GM18909 (cell line): ENCODE results near the gene ZNF143.
"Not testable (repeated sequence)": the region's sequence is repeated elsewhere in the genome, so short reads cannot be mapped to it uniquely, and the experiment has no call there.

Experiments used
- ATAC-seq: cut with Tn5 transposase; IDR thresholded peaks from one replicate; pipeline ENCODE4 v1.9.1; 2021; ENCODE audit warnings: mild to moderate bottlenecking; ENCODE audit not compliant: unreplicated experiment, poor library complexity

The ZNF143 gene

DNA sequence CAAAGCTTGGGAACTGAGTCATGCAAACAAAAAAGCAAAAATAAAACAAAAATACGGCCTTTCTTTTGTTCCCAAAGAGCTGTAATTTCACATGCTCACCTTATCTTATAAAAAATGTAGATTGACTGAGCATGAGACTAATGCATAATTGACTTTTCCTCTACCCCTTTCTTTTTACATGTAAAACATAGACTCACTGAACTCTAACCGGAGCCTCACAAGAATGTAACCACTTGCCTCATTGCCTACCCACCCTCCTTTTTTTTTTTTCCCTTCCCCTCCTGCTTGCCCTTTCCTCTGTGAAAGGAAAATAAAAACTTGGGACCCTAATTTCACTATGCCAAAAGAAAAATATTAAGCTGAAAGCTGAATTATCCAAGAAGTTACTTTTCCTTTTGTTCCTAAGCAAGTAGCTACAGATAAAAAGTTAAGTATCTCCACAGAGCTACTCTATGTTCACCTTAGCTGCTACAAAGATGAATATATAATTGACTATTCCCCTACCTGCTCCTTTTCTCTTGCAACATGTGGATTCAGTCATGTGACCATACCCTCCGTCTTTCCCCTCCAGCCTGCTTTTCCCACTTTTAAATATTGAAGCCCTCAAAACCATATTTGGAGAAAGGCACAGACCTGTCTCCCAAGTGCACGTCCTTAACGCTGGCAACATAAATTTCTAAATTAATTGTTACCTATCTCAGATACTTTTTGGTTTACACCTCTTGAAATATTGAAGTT, 73.1 kb downstream of the ZNF143 start:
- ATAC-seq, result no peak

DNA sequence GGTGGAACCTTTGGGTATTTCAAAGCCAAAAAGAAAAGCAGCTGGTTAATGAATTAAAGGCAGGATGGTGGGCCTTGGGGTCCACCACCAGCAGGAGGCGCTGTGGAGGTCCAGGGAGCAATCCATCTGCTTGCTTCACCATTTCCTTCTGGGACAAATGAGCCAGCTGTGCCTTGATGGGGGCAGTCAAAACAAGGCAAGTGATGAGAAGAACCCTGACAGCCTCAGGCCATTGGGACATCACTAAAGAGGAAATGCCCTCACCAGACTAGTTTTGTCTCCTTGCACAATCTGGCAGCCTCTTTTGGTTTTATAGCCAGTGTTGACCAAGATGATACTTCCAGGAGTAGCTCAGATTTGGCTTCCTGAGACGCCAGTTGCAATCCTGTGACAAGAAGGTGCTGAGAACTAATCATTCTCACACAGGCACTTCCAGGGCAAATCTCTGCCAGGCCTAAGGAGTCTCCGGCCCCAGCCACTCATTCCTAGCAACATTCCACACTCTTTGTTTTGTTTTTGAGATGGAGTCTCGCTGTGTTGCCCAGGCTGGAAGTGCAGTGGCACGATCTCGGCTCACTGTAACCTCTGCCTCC, 74.5 kb downstream of the ZNF143 start:
- ATAC-seq, result no peak

DNA sequence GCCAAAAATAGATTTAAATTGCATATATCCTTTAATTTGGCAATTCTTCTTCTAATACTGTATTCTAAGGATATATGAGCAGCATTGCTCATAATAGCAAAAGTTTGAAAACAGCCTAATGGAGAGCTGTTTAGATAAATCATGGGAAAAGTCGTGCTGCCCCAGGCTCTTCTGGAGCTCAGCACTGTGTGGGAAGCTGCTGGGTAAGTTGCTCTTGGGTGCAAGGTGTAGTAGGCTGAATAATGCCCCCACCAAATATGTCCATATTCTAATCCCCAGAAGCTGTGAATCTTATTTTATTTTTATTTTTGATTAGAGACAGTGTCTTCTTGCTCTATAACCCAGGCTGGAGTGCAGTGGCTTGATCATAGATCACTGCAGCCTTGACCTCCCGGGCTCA, 77.7 kb downstream of the ZNF143 start:
- ATAC-seq, result no peak

DNA sequence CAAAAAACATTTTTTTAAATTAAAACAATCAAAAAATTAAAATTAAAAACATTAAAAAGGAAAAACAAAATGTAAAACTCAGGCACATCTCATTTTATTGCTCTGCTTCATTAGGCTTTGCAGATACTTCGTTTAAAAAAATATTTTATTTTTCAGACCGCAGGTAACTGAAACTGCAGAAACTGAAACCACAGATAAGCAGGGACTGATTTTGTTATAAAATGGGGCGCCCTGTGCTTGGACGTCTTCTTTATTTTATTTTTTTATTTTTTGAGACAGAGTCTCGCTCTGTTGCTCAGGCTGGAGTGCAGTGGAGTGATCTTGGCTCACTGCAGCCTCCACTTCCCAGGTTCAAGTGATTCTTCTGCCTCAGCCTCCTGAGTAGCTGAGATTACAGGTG, 88.4 kb downstream of the ZNF143 start:
- not testable (repeated sequence) for ATAC-seq

DNA sequence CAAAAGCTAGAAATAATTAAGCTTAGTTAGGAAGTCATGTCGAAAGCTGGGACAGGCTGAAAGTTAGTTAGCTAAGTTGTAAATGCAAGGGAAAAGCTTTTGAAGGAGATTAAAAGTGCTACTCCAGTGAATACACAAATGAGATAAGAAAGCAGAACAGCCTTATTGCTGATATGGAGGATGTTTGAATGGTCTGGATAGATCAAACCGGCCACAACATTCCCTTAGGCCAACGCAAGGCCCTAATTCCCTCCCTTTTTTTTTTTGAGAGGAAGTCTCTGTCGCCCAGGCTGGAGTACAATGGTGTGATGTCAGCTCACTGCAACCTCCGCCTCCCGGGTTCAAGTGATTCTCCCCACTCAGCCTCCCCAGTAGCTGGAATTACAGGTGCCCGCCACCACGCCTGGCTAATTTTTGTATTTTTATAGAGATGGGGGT, 89.4 kb downstream of the ZNF143 start:
- ATAC-seq, result no peak

DNA sequence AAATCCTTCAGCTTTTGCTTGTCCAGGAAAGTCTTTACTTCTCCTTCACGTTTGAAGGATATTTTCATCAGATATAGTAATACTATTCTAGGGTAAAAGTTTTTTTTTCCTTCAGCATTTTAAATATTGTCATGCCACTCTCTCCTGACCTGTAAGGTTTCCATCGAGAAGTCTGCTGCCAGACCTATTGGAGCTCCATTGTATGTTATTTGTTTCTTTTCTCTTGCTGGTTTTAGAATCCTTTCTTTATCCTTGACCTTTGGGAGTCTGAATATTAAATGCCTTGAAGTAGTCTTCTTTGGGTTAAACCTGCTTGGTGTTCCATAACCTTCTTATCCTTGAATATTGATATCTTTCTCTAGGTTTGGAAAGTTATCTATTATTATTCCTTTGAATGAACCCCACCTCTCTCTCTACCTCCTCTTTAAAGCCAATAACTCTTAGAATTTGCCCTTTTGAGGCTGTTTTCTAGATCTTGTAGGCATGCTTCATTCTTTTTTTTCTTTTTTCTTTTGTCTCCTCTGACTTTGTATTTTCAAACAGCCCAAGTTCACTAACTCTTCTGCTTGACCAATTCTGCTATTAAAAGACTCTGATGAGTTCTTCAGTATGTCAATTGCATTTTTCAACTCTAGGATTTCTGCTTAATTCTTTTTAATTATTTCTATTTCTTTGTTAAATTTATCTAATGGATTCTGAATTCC, 100.6 kb downstream of the ZNF143 start:
- no peak for ATAC-seq

DNA sequence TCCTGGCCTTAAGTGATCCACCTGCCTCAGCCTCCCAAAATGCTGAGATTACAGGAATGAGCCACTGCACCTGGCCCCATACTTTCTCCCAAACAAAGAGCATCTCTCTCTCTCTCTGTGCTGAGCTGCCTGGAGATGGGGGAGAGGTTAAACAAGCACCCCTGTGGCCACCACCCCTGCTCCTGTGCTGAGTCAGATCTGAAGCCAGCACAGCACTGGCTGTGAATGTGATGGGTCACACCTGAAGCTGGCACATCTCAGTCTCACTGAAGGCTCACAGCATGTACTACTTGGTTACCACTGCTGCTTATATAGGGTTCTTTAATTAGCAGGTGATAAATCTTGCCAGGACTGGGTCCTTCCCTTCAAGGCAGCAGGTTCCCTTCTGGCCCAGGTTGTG, 101.9 kb downstream of the ZNF143 start:
- peak; percentile 42 for ATAC-seq

DNA sequence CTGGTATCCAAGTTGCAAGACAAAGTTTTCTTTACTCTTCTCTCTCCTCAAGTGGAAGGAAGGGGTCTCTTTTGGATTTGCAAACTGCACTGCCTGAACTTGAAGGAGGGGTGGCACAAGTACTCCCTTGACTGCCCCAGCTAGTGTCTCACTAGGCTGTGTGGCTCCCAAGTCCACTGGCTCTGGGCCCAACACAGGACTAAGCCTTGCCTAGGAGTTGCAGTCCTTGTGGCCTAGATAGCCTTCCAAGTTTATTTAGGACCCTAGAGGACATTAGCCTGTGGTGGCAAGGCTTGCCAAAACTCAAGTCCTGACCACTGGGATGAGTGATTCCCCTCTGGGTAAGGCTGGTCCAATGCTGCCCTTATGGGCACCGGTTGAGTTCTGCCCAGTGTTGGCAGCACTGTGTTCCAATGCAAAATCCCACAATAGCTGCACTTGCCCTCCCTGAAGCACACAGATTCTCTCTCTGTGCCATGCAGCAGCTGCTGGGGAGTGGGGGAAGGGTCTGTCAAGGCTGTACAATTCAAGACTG, 102.5 kb downstream of the ZNF143 start:
- ATAC-seq, result no peak

DNA sequence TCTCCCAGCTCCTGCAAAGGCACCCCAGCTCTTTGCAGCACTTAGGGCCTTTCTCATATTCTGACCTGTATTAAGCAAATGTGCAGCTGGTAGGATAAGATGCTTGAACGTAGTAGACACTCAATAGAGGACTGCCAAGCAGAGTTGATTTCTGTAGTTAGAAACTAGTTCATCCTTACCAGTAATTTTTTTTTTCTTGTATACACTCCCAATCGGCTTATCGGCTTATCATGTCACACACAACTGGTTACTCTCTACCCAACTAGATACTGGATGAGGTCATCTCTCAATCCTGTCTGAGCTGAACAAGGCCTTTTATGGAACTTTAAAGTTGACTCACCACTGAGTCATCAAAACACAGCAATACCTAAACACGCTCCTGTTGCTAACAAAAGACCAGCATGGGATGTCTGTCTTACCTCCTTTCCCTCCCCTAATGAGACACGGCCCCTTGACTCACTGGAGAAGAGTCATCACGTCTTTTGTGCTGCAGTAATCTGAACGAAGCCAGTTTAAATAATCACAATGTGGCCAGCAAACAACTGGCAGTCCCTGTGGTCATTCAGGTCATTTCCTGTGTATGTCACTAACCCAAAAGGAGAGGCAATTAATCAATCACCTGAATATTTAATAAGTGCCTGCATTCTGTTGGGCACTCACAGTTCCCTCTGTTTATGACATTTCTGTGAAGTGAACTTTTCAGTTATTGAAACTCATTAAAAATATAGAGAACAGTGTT, 105.2 kb downstream of the ZNF143 start:
- peak; percentile 90 for ATAC-seq

DNA sequence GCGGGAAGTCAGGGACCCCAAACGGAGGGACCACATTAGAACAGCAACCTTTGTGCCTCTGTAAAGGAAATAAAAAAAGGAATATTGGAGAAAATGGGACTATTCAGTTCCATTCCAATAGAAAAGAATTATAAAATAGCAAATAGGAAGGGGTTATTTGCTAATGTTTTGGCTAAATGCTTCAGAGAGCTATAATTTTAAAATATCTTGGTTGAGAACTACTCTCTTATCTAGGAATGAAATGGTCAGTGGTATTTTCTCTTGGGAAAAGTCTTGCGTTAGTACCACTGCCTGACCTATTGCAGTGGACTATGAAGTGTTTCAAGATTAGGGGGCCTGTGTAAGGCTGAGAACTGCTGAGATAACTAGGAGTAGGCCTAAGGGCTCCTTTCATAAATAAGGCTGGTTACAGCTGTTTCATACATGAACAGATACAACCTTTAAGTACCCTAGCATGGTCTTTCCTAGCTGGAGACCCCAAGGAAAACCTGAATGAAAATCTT, 105.8 kb downstream of the ZNF143 start:
- no peak for ATAC-seq

DNA sequence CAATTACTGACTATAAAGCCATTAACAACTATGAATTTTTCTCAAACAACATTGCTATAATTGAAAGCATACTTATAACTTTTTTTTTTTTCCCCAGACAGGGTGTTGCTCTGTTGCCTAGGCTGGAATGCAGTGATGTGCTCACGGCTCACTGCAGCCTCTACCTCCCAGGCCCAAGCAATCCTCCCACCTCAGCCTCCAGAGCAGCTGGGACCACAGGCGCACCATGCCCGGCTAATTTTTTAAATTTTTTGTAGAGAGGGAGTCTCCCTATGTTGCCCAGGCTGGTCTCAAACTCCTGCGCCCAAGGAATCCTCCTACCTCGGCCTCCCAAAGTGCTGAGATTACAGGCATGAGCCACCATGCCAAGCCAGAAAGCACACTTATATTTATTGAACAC, 106.6 kb downstream of the ZNF143 start:
- no peak for ATAC-seq

DNA sequence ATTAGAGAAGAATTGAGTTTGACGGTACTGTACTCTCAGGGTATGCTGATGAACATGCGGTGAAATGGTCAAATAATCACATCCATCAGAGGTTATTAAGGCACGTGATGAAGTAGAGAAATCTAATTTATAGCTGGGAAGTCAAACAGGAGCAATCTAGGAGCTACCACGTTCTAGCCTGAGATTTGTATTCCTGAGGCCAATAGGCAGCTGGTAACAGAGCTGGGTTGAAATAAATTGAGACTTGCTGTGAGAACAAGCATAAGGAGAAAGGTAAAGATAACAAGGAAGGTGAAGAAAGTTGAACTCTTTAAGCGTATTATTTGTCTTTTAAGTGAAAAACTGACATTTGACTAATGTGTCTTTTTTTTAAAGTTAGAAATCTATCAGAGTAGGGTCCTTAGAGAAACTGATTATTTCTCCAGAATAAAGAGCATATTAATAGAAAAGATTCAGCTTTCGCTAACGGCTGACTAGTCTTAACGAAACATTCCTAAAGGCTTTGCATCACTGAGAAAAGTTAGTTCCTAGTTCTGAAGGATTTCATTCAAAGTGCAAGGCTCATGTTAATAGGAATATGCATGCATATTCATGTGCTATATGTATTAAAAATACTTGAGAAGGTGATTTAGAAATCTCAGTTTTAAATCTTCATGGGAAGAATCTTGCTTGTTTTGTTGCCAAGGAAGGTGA, 107.5 kb downstream of the ZNF143 start:
- ATAC-seq, result no peak

DNA sequence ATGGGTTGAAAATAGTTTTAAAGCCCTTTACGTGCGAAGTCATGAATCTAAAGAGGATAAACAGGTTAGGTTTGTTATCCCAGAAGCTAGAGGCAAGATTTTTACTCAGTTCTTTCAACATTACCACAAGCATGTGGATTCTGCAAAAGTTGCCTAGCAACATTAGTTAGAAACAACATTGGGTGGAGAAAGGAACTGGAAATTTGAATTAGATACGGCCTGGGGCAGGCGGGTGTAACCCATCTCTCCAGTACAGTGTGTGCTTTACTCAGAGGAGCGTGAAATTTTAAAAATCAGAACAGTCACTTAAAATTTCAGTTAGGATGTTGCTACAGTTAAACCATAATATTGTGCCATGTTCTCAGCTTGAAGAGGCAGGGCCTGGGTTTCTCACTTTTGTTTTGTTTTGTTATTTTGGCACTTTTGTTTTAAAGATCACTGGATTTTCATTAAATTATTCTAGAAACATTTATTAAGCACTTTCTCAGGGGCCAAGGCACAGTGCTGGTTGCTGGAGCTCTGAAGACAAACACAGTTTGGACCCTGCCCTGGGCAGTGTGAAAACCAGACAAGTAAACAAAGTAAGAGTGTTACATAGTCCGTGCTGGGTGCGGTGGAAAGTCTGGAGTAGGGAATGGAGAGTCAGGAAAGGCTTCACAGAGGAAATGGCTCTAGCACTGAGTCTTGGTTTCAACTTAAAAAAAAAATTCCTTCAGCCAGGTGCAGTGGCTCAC, 108.2 kb downstream of the ZNF143 start:
- ATAC-seq, result no peak

DNA sequence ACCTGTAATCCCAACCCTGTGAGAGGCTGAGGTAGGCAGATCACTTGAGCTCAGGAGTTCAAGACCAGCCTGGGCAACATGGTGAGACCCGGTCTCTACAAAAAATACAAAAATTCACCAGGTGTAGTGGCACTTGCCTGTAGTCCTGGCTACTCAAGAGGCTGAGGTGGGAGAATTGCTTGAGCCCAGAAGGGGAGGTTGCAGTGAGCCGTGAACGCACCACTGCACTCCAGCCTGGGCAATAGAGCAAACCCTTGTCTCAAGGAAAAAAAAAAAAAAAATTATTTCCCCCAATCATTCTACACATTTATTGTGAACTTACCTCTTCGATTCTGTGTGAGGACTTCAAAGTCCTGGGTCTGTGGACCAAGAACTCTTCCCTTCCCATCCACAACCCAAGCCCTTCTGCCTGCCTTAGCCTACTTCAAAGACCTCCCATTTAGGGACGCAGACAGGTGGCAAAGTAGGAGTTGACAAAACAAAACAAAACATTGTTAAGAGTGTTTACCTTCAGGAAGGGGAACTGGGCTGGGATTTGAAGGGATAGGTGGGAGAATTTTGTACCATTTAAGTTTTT, 108.9 kb downstream of the ZNF143 start:
- no peak for ATAC-seq

DNA sequence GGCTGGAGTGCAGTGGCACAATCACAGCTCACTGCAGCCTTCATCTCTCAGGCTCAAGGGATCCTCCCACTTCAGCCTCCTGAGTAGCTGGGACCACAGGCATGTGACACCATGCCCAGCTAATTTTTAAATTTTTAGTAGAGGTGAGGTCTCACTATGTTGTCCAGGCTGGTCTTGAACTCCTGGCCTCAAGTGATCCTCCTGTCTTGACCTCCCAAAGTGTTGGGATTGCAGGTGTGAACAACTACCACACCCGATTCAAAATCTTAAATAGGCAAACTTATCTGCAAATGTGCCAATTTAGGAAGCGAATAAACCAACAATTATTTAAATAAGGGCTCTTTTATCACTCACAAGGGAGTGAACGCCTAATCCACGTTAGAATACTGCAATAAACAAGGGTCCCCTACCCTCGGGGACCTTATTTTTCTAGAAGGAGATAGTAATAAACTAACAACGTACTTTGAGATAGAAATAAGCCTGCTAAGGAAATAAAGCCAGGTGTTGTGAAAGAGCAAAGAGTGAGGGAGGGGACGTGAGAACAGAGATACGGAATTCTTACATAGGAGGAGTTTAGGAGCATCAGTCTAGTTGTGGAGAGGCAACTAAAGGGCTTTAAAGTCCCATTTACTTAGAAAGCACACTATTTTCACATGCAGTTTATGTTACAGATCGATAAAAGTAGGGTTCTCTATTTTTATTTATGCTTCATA, 109.7 kb downstream of the ZNF143 start:
- ATAC-seq, result no peak

DNA sequence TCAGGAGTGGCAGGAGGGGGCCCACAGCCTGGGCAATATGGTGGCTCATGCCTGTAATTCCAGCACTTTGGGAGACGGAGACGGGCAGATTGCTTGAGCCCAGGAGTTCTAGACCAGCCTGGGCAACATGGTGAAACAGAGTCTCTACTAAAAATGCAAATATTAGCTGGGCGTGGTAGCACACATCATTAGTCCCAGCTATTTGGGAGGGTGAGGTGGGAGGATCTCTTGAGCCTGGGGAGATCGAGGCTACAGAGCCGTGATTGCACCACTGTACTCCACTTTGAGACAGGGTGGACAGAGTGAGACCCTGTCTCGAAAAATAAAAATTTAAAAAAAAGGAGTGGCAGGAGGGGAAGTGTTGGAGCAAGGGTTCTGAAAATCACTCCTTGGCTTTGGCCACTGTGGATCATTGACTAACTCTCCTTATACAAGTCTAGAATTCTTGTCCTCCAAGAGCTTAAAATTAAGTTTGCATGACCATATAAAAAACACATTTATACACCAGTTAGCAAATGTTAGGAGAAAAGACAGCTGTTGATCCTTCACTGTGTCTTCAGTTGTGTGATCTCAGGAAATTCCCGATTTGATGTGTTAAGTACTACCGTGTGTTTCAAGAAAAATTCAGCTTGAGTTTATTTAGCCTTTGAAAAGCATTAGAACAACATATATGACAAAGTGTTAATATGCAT, 110.4 kb downstream of the ZNF143 start:
- no peak for ATAC-seq

DNA sequence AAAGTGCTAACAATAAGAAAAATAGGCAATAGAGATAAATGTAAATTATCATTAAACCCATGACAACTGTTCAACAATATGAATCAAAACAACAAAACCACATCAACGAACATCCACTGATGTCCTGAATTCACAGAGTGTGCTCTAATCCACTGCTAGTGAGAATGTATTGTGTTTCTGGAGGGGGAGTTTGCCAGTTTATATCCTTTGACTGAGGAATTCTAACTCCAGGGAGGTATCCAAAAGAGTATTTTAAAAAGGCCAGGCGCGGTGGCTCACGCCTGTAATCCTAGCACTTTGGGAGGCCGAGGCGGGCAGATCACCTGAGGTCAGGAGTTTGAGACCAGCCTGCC, 110.9 kb downstream of the ZNF143 start:
- no peak for ATAC-seq
